MM.1S (cell line): Measurements from ENCODE around the gene SDF4.

Experiments
- DNase-seq: peaks from one replicate; pipeline ENCODE4 v3.0.0-alpha.2; 2015
- H2AFZ ChIP-seq: fragments of 300-600 bp; sonication (generic); 2 replicates; pipeline ENCODE4 v1.6.0; 2016; ENCODE audit warnings: antibody characterized with exemption, low read length
- H3F3A ChIP-seq: fragments of 300-600 bp; sonication (generic); 2 replicates; pipeline ENCODE4 v1.6.1; 2016; ENCODE audit warnings: mild to moderate bottlenecking, antibody characterized with exemption, low read length, moderate library complexity, mixed read lengths; ENCODE audit not compliant: insufficient read depth
- H3K27ac ChIP-seq: fragments of 300-600 bp; sonication (generic); 2 replicates; pipeline ENCODE4 v1.5.1; 2016; ENCODE audit warnings: mild to moderate bottlenecking, low read length
- H3K27me3 ChIP-seq: fragments of 300-600 bp; sonication (generic); replicated peaks from 2 replicates; pipeline ENCODE4 v1.6.0; 2016; ENCODE audit warnings: low read length; ENCODE audit not compliant: insufficient read depth
- H3K36me3 ChIP-seq: fragments of 300-600 bp; sonication (generic); replicated peaks from 2 replicates; pipeline ENCODE4 v1.6.1; 2016; ENCODE audit warnings: mild to moderate bottlenecking, low read length, mixed read lengths; ENCODE audit not compliant: insufficient read depth
- H3K4me1 ChIP-seq: fragments of 300-600 bp; sonication (generic); 2 replicates; pipeline ENCODE4 v1.6.1; 2016; ENCODE audit warnings: low read length, mixed read lengths
- H3K4me2 ChIP-seq: fragments of 300-600 bp; sonication (generic); 2 replicates; pipeline ENCODE4 v1.6.0; 2016; ENCODE audit warnings: low read depth, low read length
- H3K4me3 ChIP-seq: fragments of 300-600 bp; sonication (generic); 2 replicates; pipeline ENCODE4 v1.5.1; 2016; ENCODE audit warnings: low read length, mixed read lengths
- H3K79me2 ChIP-seq: fragments of 300-600 bp; sonication (generic); 2 replicates; pipeline ENCODE4 v1.6.1; 2016; ENCODE audit warnings: mixed run types, low read length, mixed read lengths
- H3K9ac ChIP-seq: fragments of 300-600 bp; sonication (generic); 2 replicates; pipeline ENCODE4 v1.6.1; 2016; ENCODE audit warnings: low read length, mixed read lengths
- H3K9me2 ChIP-seq: fragments of 300-600 bp; sonication (generic); replicated peaks from 2 replicates; pipeline ENCODE4 v1.6.1; 2016; ENCODE audit warnings: mild to moderate bottlenecking, low read length, mixed read lengths; ENCODE audit not compliant: insufficient read depth
- H3K9me3 ChIP-seq: fragments of 300-600 bp; sonication (generic); replicated peaks from 2 replicates; pipeline ENCODE4 v1.6.1; 2016; ENCODE audit warnings: mild to moderate bottlenecking, low read length, mixed read lengths; ENCODE audit not compliant: insufficient read depth
- H4K20me1 ChIP-seq: fragments of 300-600 bp; sonication (generic); 2 replicates; pipeline ENCODE4 v1.6.1; 2016; ENCODE audit warnings: mild to moderate bottlenecking, low read length, moderate library complexity, mixed read lengths; ENCODE audit not compliant: insufficient read depth
- EZH2 ChIP-seq: fragments of 300-600 bp; sonication (generic); optimal IDR thresholded peaks from 2 replicates; pipeline ENCODE3; 2017; ENCODE audit warnings: low read depth, mild to moderate bottlenecking, antibody characterized with exemption, low read length, mixed read lengths
- EZH2phosphoT487 ChIP-seq: fragments of 300-600 bp; sonication (generic); IDR thresholded peaks from 2 replicates; pipeline ENCODE4 v1.6.1; 2018; ENCODE audit warnings: antibody characterized with exemption, low read length
- TF ChIP-seq, protein P1 (sequence below): fragments of 300-600 bp; sonication (generic); IDR thresholded peaks from 2 replicates; pipeline ENCODE4 v1.5.1; 2016; ENCODE audit warnings: antibody characterized with exemption, low read length, mixed read lengths

Gene SDF4

DNA sequence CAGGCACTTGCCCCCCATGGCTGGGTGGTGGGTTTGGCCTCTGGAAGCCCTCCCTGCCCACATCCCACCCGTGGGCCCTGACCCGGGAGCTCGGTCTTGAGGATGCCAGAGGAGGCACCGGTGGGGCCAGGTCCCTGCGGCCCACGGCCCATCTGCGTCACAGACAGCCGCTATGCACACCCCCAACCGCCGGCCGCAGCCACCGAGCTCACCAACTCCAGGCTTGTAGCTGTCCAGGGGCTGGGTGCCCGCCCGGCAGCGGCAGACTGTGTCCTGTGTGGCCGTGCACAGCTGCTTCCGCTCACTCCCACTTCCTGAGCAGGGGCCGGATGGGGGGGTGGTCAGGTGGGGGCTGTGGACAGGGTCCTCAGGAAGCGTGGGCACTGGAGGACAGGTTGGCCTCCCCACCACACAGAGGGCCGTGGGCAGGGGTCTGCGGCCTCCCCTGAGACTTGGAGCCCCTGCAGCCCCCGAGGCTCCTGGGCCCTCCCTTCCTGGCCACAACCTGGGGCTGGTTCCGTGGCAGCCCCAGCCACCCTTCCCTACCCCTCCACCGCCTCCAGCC, 18.9 kb downstream of the SDF4 start:
- Histone ChIP-seq H3K27ac (no peak overlapping the region), H3K27me3 (peaks cover 44% of the 10 kb centered on the region), H3K4me1 (no peaks in the 10 kb centered on the region), H3K4me2 (no peak overlapping the region), H3K79me2 (no peaks in the 10 kb centered on the region), H3K36me3 (no peaks in the 10 kb centered on the region), H3K4me3 (no peak overlapping the region), H4K20me1 (no peaks in the 10 kb centered on the region), H3K9me2 (no peaks in the 10 kb centered on the region), H3K9me3 (no peaks in the 10 kb centered on the region), H3F3A (0 out of 2 replicates have a peak, but pooled peaks cover 2% of the 10 kb centered on the region), H2AFZ (no peak overlapping the region), H3K9ac (no peak overlapping the region)
- DNase-seq = no peak
- no peak for TF ChIP-seq EZH2phosphoT487
- no peak for TF ChIP-seq EZH2
- TF ChIP-seq, protein P1, sequence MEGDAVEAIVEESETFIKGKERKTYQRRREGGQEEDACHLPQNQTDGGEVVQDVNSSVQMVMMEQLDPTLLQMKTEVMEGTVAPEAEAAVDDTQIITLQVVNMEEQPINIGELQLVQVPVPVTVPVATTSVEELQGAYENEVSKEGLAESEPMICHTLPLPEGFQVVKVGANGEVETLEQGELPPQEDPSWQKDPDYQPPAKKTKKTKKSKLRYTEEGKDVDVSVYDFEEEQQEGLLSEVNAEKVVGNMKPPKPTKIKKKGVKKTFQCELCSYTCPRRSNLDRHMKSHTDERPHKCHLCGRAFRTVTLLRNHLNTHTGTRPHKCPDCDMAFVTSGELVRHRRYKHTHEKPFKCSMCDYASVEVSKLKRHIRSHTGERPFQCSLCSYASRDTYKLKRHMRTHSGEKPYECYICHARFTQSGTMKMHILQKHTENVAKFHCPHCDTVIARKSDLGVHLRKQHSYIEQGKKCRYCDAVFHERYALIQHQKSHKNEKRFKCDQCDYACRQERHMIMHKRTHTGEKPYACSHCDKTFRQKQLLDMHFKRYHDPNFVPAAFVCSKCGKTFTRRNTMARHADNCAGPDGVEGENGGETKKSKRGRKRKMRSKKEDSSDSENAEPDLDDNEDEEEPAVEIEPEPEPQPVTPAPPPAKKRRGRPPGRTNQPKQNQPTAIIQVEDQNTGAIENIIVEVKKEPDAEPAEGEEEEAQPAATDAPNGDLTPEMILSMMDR = no peak

DNA sequence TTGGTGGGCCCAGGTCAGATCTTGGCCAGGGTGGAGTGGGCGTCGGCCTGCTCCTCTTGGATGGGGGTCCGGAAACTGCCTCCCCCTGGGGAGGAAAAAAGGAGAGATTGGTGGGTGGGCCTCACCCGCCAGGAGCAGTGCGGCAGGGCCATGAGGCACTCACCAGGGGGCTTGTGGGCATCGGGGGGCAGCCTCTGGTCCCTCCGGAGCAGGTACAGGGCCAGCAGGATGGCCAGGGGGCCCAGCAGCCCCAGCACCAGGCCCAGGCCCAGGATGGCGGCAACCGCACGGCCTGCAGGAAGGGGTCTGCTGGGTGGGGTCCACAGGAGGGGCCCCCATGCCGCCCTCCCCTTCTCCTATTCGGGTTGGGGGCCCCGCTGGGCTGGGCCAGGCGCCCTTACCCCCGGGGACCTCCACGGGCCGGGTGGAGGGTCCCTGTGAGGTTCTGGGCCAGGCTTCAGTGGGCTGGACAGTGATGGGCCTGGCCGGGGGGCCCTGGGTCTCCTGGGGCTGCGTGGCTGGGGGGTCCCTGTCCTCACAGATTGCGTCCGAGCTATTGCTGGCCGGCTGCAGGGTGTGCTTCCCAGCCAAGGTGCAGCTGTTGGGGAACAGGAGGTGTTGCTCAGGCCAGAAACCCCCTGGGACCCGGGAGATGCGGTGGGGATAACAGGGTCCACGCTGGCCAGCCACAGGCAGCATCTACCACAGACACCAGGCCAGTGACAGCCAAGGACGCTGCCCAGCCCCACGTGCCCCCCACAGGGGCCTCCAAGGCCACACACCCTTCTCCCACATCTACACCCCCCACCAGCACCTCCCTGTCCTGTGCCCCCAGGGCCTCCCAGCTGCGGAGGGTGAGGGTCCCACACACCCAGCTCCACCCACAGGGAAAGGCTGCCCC, 20.0 kb downstream of the SDF4 start:
- no peaks in the 10 kb centered on the region for H3K9me3 ChIP-seq
- no peak overlapping the region for H3K9ac ChIP-seq
- no peaks in the 10 kb centered on the region for H3K4me1 ChIP-seq
- no peak for DNase-seq
- no peaks in the 10 kb centered on the region for H3K79me2 ChIP-seq
- H3K4me3 ChIP-seq = no peak overlapping the region
- no peak for TF ChIP-seq EZH2phosphoT487
- TF ChIP-seq, protein P1 = no peak
- no peak for TF ChIP-seq EZH2
- 0 out of 2 replicates have a peak, but pooled peaks cover 2% of the 10 kb centered on the region for H3F3A ChIP-seq
- H3K27ac ChIP-seq = no peak overlapping the region
- no peak overlapping the region for H2AFZ ChIP-seq
- H3K9me2 ChIP-seq = no peaks in the 10 kb centered on the region
- peaks cover 55% of the 10 kb centered on the region for H3K27me3 ChIP-seq
- H3K36me3 ChIP-seq = no peaks in the 10 kb centered on the region
- no peaks in the 10 kb centered on the region for H4K20me1 ChIP-seq
- no peak overlapping the region for H3K4me2 ChIP-seq

DNA sequence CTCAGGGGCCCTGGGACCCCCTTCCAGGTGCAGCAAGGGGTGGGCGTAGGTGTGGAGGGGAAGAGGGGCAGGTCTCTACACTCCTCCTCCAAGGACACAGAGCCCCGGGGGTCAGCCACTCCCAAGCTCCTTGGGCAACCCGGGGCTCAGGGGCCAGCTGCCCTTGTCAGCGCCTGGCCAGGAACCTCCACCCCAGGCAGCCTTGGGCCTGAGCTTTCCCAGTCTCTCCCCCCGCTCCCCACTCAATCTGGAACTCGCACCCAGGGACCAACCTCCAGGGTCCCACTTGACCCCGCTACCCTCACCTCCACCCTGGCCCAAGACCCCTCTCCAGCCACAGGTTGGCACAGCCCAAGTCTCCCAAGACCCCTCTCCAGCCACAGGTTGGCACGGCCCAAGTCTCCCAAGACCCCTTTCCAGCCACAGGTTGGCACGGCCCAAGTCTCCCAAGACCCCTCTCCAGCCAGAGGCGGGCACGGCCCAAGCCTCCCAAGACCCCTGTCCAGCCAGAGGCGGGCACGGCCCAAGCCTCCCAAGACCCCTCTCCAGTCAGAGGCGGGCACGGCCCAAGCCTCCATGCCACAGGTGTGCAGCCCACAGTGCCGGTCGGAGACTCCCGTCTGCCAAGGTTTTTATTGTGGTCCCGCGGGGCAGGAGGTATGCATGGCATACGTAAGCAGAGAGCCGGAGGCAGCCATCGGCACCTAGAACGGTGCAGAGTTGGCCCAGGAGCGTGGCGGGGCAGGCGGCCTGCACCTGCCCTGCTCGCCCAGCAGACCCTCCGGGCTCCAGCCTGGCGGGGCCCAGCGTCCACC, 20.9 kb downstream of the SDF4 start:
- peaks cover 64% of the 10 kb centered on the region for H3K27me3 ChIP-seq
- H3K79me2 ChIP-seq = no peaks in the 10 kb centered on the region
- H4K20me1 ChIP-seq = no peaks in the 10 kb centered on the region
- H3K27ac ChIP-seq = no peak overlapping the region
- H3K4me1 ChIP-seq = no peaks in the 10 kb centered on the region
- no peaks in the 10 kb centered on the region for H3K36me3 ChIP-seq
- no peaks in the 10 kb centered on the region for H3K9me3 ChIP-seq
- no peak for DNase-seq
- no peak overlapping the region for H2AFZ ChIP-seq
- no peak overlapping the region for H3K4me3 ChIP-seq
- TF ChIP-seq EZH2 (no peak), EZH2phosphoT487 (no peak)
- TF ChIP-seq, protein P1 = no peak
- no peaks in the 10 kb centered on the region for H3K9me2 ChIP-seq
- H3K4me2 ChIP-seq = no peak overlapping the region
- H3F3A ChIP-seq = no peaks in the 10 kb centered on the region
- no peak overlapping the region for H3K9ac ChIP-seq
